ENCODE results near the gene B3GNT7.

Gene B3GNT7

DNA sequence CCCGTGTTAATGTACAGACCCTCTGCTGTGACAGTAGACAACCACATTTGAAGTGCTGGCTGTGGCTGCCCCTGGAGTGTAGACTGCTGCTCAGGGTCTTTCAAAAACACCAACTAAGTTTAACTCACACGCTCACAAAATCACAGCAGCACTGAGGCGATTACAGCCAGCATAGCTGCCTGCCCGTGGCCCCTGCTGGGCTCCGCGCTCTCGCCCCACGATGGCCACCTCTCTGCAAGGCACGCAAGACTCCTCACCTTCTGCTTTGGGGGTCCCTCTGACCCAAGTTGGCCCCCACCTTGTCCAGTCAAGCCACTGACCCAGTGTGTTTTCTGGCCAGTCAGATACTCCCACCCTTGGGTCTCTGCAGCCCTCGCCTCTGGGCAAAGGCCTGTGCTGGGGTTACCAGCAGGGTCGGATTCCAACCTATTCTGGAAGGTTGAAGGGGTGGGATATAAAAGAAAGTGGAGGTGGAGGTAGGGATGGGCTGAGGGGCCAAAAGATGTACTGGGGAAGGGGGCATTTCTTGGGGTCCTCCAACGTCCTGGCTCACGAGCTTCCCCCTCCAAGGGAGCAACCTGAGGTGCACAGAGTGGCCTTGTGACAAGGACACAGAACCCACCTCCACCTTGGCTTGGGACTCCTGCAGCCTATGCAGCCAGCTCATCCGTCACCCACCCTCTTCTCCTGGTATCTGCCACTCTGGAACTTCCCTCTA is 2.9 kb upstream of the B3GNT7 start:
- TF ChIP-seq CREB1 (IDR thresholded peaks at IDR 0.05; ENCODE audit: low read depth) (no peak), TCF12 (IDR thresholded peaks at IDR 0.05; ENCODE audit: low read depth) (no peak), ZBTB7A (IDR thresholded peaks at IDR 0.05; ENCODE audit: low read depth) (no peak), EGR1 (IDR thresholded peaks at IDR 0.05) (no peak), FOXM1 (IDR thresholded peaks at IDR 0.05; ENCODE audit: borderline replicate concordance, low read depth) (no peak), TAF1 (IDR thresholded peaks at IDR 0.05; ENCODE audit: low read depth) (no peak), RAD21 (IDR thresholded peaks at IDR 0.05; ENCODE audit: low read depth) (no peak), NFIC (IDR thresholded peaks at IDR 0.05) (no peak), YY1 (IDR thresholded peaks at IDR 0.05; ENCODE audit: low read depth) (no peak), CEBPB (IDR thresholded peaks at IDR 0.05) (no peak), TEAD4 (IDR thresholded peaks at IDR 0.05) (no peak), EP300 (IDR thresholded peaks at IDR 0.05; ENCODE audit: borderline replicate concordance) (no peak)
- TF ChIP-seq, protein P1, sequence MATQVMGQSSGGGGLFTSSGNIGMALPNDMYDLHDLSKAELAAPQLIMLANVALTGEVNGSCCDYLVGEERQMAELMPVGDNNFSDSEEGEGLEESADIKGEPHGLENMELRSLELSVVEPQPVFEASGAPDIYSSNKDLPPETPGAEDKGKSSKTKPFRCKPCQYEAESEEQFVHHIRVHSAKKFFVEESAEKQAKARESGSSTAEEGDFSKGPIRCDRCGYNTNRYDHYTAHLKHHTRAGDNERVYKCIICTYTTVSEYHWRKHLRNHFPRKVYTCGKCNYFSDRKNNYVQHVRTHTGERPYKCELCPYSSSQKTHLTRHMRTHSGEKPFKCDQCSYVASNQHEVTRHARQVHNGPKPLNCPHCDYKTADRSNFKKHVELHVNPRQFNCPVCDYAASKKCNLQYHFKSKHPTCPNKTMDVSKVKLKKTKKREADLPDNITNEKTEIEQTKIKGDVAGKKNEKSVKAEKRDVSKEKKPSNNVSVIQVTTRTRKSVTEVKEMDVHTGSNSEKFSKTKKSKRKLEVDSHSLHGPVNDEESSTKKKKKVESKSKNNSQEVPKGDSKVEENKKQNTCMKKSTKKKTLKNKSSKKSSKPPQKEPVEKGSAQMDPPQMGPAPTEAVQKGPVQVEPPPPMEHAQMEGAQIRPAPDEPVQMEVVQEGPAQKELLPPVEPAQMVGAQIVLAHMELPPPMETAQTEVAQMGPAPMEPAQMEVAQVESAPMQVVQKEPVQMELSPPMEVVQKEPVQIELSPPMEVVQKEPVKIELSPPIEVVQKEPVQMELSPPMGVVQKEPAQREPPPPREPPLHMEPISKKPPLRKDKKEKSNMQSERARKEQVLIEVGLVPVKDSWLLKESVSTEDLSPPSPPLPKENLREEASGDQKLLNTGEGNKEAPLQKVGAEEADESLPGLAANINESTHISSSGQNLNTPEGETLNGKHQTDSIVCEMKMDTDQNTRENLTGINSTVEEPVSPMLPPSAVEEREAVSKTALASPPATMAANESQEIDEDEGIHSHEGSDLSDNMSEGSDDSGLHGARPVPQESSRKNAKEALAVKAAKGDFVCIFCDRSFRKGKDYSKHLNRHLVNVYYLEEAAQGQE (IDR thresholded peaks at IDR 0.05; ENCODE audit: low read depth) = no peak
- TF ChIP-seq, protein P2, sequence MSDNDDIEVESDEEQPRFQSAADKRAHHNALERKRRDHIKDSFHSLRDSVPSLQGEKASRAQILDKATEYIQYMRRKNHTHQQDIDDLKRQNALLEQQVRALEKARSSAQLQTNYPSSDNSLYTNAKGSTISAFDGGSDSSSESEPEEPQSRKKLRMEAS (IDR thresholded peaks at IDR 0.05) = no peak
- TF ChIP-seq, protein P3, sequence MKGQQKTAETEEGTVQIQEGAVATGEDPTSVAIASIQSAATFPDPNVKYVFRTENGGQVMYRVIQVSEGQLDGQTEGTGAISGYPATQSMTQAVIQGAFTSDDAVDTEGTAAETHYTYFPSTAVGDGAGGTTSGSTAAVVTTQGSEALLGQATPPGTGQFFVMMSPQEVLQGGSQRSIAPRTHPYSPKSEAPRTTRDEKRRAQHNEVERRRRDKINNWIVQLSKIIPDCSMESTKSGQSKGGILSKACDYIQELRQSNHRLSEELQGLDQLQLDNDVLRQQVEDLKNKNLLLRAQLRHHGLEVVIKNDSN (IDR thresholded peaks at IDR 0.05) = no peak

DNA sequence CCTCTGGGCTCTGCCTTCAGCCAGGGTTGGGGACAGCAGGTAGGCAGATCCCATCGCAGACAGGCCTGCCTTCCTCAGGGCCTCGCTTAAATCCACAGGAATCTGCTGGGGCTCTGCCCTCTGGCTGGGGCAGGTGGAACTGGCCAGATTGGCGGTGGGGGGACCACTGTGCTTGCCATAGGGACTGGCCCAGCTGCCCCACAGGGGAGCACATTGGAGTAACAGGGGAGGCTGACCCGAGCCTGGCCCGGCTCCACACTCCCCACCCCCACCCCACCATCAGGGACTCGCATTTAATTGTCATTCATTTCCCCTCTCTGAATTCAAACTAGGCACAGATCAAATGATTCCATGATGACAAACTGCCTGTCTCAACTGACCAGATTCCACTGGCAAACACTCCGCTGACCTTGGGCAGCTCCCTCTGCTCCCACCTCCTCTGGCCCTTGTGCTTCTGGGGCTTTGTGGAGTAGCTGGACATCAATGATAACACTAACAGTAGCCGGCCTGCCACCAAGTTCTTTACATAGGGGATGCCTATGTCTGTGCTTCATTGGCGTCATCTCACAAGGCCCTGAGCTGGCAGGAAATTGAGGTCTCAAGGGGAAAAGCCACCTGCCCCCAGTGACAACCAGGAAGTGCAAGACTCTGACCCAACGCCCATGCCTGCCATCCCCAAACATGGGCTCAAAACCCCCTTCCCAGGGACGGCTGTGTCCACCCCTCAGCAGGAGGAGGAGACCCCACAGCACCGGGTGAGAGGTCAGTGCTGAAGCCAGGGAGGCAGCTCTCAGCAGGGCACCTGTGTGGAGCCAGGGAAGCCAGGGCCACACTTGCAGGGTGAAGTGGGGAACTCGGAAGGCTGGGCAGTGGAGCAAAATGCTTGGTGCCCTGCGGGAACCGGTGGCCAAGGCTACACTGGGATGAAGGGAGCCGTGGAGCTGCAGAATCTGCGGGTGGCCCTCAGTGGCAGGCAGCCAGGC is 2.1 kb upstream of the B3GNT7 start:
- no peak for TF ChIP-seq FOXM1 (IDR thresholded peaks at IDR 0.05; ENCODE audit: borderline replicate concordance, low read depth)
- peak; percentile 14; the same call in 1 of the 2 replicates for TF ChIP-seq RAD21 (IDR thresholded peaks at IDR 0.05; ENCODE audit: low read depth)

DNA sequence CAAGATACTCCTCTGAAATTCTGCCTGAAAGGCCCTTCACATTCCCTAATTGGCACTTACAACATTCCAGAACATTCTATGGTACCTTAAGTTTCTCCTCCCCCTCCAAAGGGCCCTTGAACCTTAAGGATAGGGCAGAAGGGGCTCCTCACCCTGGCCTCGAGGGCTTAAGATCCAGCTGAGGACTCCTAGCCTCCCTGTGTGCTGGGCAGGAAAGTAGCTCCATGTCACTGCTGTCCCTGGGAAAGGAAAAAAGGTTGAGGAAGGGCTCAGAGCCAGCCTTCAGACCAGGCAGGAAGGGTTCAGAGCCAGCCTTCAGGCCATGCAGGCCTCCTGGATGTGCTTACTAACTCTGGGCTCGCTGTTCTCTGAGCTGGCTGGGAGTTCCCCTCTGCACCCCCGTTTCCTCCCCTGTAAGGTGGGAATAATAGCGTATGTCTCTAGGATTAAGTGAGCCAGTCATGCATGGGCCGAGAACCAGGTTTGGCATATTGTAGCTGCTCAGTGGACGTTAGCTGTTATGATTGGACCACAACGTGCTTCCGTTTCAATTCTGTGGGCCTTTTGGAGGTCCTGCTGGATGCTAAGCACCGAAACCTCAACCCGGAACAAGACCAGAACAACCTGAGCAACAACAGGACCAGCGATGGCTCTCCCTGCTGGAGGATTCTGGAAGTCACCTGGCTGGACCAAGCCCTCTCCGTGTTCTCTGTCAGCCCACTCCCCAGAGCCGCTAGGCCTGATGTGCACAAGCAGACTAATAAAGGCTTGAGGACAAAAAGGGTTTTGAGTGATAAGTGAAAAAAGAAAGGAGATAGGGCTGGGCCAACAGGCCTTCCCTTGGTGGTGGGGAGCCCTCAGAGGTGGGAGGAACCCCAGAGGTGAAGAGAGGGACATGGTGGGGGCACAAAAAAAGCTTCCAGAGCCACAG is 1.0 kb upstream of the B3GNT7 start:
- TF ChIP-seq RAD21 (IDR thresholded peaks at IDR 0.05; ENCODE audit: low read depth) = peak; percentile 33; the same call in 1 of the 2 replicates
- no peak for TF ChIP-seq FOXM1 (IDR thresholded peaks at IDR 0.05; ENCODE audit: borderline replicate concordance, low read depth)
- TF ChIP-seq, protein P1 (IDR thresholded peaks at IDR 0.05; ENCODE audit: low read depth) = no peak
- no peak for TF ChIP-seq YY1 (IDR thresholded peaks at IDR 0.05; ENCODE audit: low read depth)
- TF ChIP-seq TAF1 (IDR thresholded peaks at IDR 0.05; ENCODE audit: low read depth) = no peak
- TF ChIP-seq, protein P2 (IDR thresholded peaks at IDR 0.05) = no peak

DNA sequence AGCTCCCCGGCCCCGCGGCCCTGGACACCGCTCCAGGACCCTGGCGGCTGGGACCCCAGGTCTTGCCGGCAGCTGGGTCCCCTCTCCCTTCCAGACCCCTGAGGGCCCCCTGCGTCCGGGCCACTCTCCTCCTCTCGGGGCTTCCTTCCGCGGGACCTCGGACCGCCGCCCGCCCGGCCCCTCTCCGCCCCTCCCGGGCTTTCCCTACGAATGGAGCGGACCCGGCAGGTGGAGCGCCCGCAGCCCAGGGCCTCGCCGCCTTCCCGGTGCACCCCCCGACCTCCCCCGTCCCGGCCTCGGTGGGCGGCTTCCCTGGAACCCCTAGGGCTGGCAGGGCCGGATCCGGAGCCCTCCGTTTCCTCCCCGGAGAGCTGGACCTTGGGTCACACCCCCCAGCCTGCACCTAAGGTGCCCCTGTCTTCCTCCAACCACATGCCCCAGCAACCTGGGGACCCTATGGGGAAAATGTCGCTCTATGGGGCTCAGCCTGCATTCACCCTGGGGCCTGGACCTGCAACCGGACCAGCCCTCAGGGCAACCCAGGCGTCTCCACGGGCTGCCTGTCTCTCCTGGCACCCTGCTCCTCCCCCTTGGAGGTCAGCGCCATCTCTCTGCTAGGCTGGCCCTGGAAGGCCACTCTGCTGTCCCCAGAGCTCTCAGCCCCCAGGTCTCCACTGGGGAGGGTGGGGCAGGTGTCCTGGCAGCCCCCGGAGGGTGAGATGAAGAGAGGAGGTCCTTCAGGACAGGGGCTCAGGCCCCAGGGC is 730 bp downstream of the B3GNT7 start:
- TF ChIP-seq CREB1 (IDR thresholded peaks at IDR 0.05; ENCODE audit: low read depth) = no peak
- TF ChIP-seq ZBTB7A (IDR thresholded peaks at IDR 0.05; ENCODE audit: low read depth) = peak; percentile 89
